SK-N-SH treated with all-trans-retinoic acid at 6 μM for 48 hours (cell line): ENCODE data around the gene ITGA5.

ENCODE experiments used
- CREB5 ChIP-seq: fragments of 250-450 bp; sonication (Bioruptor Pico); IDR thresholded peaks from 2 replicates; pipeline ENCODE4 v1.5.1; 2020; ENCODE audit warnings: low read depth, mild to moderate bottlenecking, moderate library complexity
- CSDC2 ChIP-seq: fragments of 250-450 bp; sonication (Bioruptor Pico); IDR thresholded peaks from 2 replicates; pipeline ENCODE4 v1.5.0; 2020; ENCODE audit warnings: mild to moderate bottlenecking, moderate library complexity
- CSRNP3 ChIP-seq: fragments of 250-450 bp; sonication (Bioruptor Pico); IDR thresholded peaks from 2 replicates; pipeline ENCODE4 v1.5.1; 2021; ENCODE audit warnings: mild to moderate bottlenecking, moderate library complexity
- ESRRG ChIP-seq: fragments of 250-450 bp; sonication (Bioruptor Pico); IDR thresholded peaks from 2 replicates; pipeline ENCODE4 v1.6.1; 2021; ENCODE audit warnings: mild to moderate bottlenecking
- PATZ1 ChIP-seq: fragments of 250-450 bp; sonication (Bioruptor Pico); IDR thresholded peaks from 2 replicates; pipeline ENCODE4 v1.8.0; 2020; ENCODE audit warnings: mild to moderate bottlenecking, moderate library complexity, borderline replicate concordance
- PPARA ChIP-seq: fragments of 250-450 bp; sonication (Bioruptor Pico); IDR thresholded peaks from 2 replicates; pipeline ENCODE4 v1.5.0; 2020; ENCODE audit warnings: mild to moderate bottlenecking, borderline replicate concordance
- RARB ChIP-seq: fragments of 250-450 bp; sonication (Bioruptor Pico); IDR thresholded peaks from 2 replicates; pipeline ENCODE4 v1.8.0; 2021; ENCODE audit warnings: mild to moderate bottlenecking, moderate library complexity
- TCF4 ChIP-seq: fragments of 250-450 bp; sonication (Bioruptor Pico); IDR thresholded peaks from 2 replicates; pipeline ENCODE4 v1.8.0; 2021; ENCODE audit warnings: mild to moderate bottlenecking, moderate library complexity, borderline replicate concordance
- ZNF70 ChIP-seq: fragments of 450-650 bp; formaldehyde crosslinking; IDR thresholded peaks from 2 replicates; pipeline ENCODE4 v1.5.0; 2020; ENCODE audit warnings: mild to moderate bottlenecking, moderate library complexity

- TF ChIP-seq PPARA (CRISPR knock-in tag) = no peak
- no peak for TF ChIP-seq CSDC2 (CRISPR knock-in tag)
- no peak for TF ChIP-seq ZNF70
- no peak for TF ChIP-seq ESRRG (CRISPR knock-in tag)
- no peak for TF ChIP-seq CSRNP3 (CRISPR knock-in tag)
- no peak for TF ChIP-seq PATZ1 (CRISPR knock-in tag)
- no peak for TF ChIP-seq TCF4 (CRISPR knock-in tag)
- no peak for TF ChIP-seq CREB5 (CRISPR knock-in tag)
- no peak for TF ChIP-seq RARB
Observed at GRCh38 chr12:54409267-54409666, 9.8 kb downstream of the ITGA5 start.
